ENCODE measurements around the gene RPL9.

- no peak for TF ChIP-seq CTCF (IDR thresholded peaks at IDR 0.05; ENCODE audit: borderline replicate concordance, extremely low read depth, low read length, poor library complexity, severe bottlenecking)
- TF ChIP-seq EZH2 (IDR thresholded peaks at IDR 0.05; ENCODE audit: borderline replicate concordance, low read depth, low read length, severe bottlenecking): no peak
Observed at GRCh38 chr4:39446483-39446841, 12.3 kb downstream of the RPL9 start.

All from DND-41 (cell line).